Endometrium (tissue), 2 donors: Measurements from ENCODE around the gene GGCT.

Experiments
- FAIRE-seq: peaks from 2 replicates; lab custom pipeline; 2012; peaks lifted over from hg19 to GRCh38; lab: Jason Lieb, UNC
- donor health status: control.
- donor health status: control.

GGCT gene

GRCh38 chr7:30478349-30479201 lies 26.1 kb downstream of the GGCT start, which contains the start of gene NOD1:
NOD1 (minus strand) TSS chr7:30478784; CDS start chr7:30456921, 21,863 bp downstream.
- FAIRE-seq, result no peak

GRCh38 chr7:30476459-30477145 lies 28.0 kb downstream of the GGCT start:
- FAIRE-seq, result no peak

GRCh38 chr7:30475580-30475979 lies 29.0 kb downstream of the GGCT start:
- FAIRE-seq, result no peak

GRCh38 chr7:30474893-30475292 lies 29.7 kb downstream of the GGCT start:
- FAIRE-seq, result no peak

- FAIRE-seq, result no peak
These were observed 30.1 kb downstream of the GGCT start for GRCh38 chr7:30474485-30474884.

- FAIRE-seq, result no peak
These were observed 30.7 kb downstream of the GGCT start for GRCh38 chr7:30473903-30474302.

GRCh38 chr7:30472784-30473775 lies 31.5 kb downstream of the GGCT start:
- no peak for FAIRE-seq

GRCh38 chr7:30472081-30472783 lies 32.4 kb downstream of the GGCT start:
- no peak for FAIRE-seq

- FAIRE-seq, result no peak
These were observed 33.4 kb downstream of the GGCT start for GRCh38 chr7:30471205-30471604.

- FAIRE-seq, result no peak
These were observed 33.9 kb downstream of the GGCT start for GRCh38 chr7:30470771-30471170.

- no peak for FAIRE-seq
These were observed 34.4 kb downstream of the GGCT start for GRCh38 chr7:30470163-30470770.

- FAIRE-seq, result no peak
These were observed 35.3 kb downstream of the GGCT start for GRCh38 chr7:30469303-30469702.

GRCh38 chr7:30468791-30469190 lies 35.8 kb downstream of the GGCT start:
- no peak for FAIRE-seq

GRCh38 chr7:30468041-30468440 lies 36.6 kb downstream of the GGCT start:
- FAIRE-seq, result no peak

- FAIRE-seq, result no peak
These were observed 37.4 kb downstream of the GGCT start for GRCh38 chr7:30467271-30467670.

- FAIRE-seq, result no peak
These were observed 38.4 kb downstream of the GGCT start for GRCh38 chr7:30466266-30466665.

GRCh38 chr7:30465811-30466180 lies 38.8 kb downstream of the GGCT start:
- FAIRE-seq, result no peak

- FAIRE-seq, result no peak
These were observed 39.4 kb downstream of the GGCT start for GRCh38 chr7:30465046-30465810.

GRCh38 chr7:30464231-30464671 lies 40.4 kb downstream of the GGCT start:
- no peak for FAIRE-seq

- no peak for FAIRE-seq
These were observed 41.1 kb downstream of the GGCT start for GRCh38 chr7:30463405-30464145.
